ENCODE results near the gene CAPZB.
"Not testable (repeated sequence)": the region's sequence is repeated elsewhere in the genome, so short reads cannot be mapped to it uniquely, and the experiment has no call there.

The CAPZB gene

GRCh38 chr1:19509647-19510046 is 24.3 kb upstream of the CAPZB start:
- not testable (repeated sequence) for H3K27ac Mint-ChIP-seq; H3K9me3 Mint-ChIP-seq; DNase-seq; H3K4me3 Mint-ChIP-seq; H3K36me3 Mint-ChIP-seq (ENCODE audit: low read depth); H3K27me3 Mint-ChIP-seq
- H3K4me1 Mint-ChIP-seq (ENCODE audit: low read depth): peaks cover 32% of the 10 kb centered on the region

GRCh38 chr1:19507516-19507915 is 22.2 kb upstream of the CAPZB start:
- H3K27me3 Mint-ChIP-seq: no peaks in the 10 kb centered on the region
- H3K9me3 Mint-ChIP-seq: no peaks in the 10 kb centered on the region
- DNase-seq: no peak
- H3K36me3 Mint-ChIP-seq (ENCODE audit: low read depth): no peaks in the 10 kb centered on the region
- H3K4me1 Mint-ChIP-seq (ENCODE audit: low read depth): peaks cover 31% of the 10 kb centered on the region
- peak overlapping the region; percentile 33 for H3K27ac Mint-ChIP-seq
- H3K4me3 Mint-ChIP-seq: no peak overlapping the region

- no peaks in the 10 kb centered on the region for H3K27me3 Mint-ChIP-seq
Observed at GRCh38 chr1:19505693-19506457, 20.5 kb upstream of the CAPZB start.

GRCh38 chr1:19504796-19505692 is 19.7 kb upstream of the CAPZB start:
- Mint-ChIP-seq H3K36me3 (ENCODE audit: low read depth) (no peaks in the 10 kb centered on the region), H3K4me3 (no peak overlapping the region), H3K27me3 (no peaks in the 10 kb centered on the region), H3K4me1 (ENCODE audit: low read depth) (peaks cover 28% of the 10 kb centered on the region), H3K9me3 (no peaks in the 10 kb centered on the region), H3K27ac (no peak overlapping the region)
- no peak for DNase-seq

More at GRCh38 chr1:19505693-19506457, 20.5 kb upstream of the CAPZB start:
- Mint-ChIP-seq H3K4me3 (no peak overlapping the region), H3K36me3 (ENCODE audit: low read depth) (no peaks in the 10 kb centered on the region), H3K27ac (no peak overlapping the region), H3K9me3 (no peaks in the 10 kb centered on the region), H3K4me1 (ENCODE audit: low read depth) (peaks cover 28% of the 10 kb centered on the region)
- DNase-seq: no peak

- Mint-ChIP-seq H3K4me1 (ENCODE audit: low read depth) (peaks cover 18% of the 10 kb centered on the region), H3K27ac (peak overlapping the region; percentile 84)
- not testable (repeated sequence) for H3K36me3 Mint-ChIP-seq (ENCODE audit: low read depth); H3K4me3 Mint-ChIP-seq; DNase-seq; H3K9me3 Mint-ChIP-seq; H3K27me3 Mint-ChIP-seq
Observed at GRCh38 chr1:19502284-19502683, 16.9 kb upstream of the CAPZB start.

GRCh38 chr1:19499887-19500286 is 14.5 kb upstream of the CAPZB start:
- H3K4me1 Mint-ChIP-seq (ENCODE audit: low read depth): peaks cover 22% of the 10 kb centered on the region
- not testable (repeated sequence) for H3K27me3 Mint-ChIP-seq; H3K27ac Mint-ChIP-seq; H3K36me3 Mint-ChIP-seq (ENCODE audit: low read depth); DNase-seq; H3K4me3 Mint-ChIP-seq; H3K9me3 Mint-ChIP-seq

- H3K36me3 Mint-ChIP-seq (ENCODE audit: low read depth); DNase-seq; H3K27me3 Mint-ChIP-seq; H3K9me3 Mint-ChIP-seq; H3K4me3 Mint-ChIP-seq; H3K27ac Mint-ChIP-seq: not testable (repeated sequence)
- H3K4me1 Mint-ChIP-seq (ENCODE audit: low read depth): peaks cover 25% of the 10 kb centered on the region
Observed at GRCh38 chr1:19497443-19497842, 12.1 kb upstream of the CAPZB start.

GRCh38 chr1:19496527-19496874 is 11.2 kb upstream of the CAPZB start:
- H3K4me3 Mint-ChIP-seq: no peak overlapping the region
- no peaks in the 10 kb centered on the region for H3K27me3 Mint-ChIP-seq
- no peaks in the 10 kb centered on the region for H3K9me3 Mint-ChIP-seq
- no peaks in the 10 kb centered on the region for H3K36me3 Mint-ChIP-seq (ENCODE audit: low read depth)
- H3K4me1 Mint-ChIP-seq (ENCODE audit: low read depth): peaks cover 29% of the 10 kb centered on the region
- H3K27ac Mint-ChIP-seq: no peak overlapping the region
- no peak for DNase-seq

- peak overlapping the region; percentile 63 for H3K27ac Mint-ChIP-seq
- H3K36me3 Mint-ChIP-seq (ENCODE audit: low read depth): no peaks in the 10 kb centered on the region
- H3K4me1 Mint-ChIP-seq (ENCODE audit: low read depth): peaks cover 30% of the 10 kb centered on the region
Observed at GRCh38 chr1:19495799-19496526, 10.6 kb upstream of the CAPZB start.

GRCh38 chr1:19495000-19495656 is 9.8 kb upstream of the CAPZB start:
- peak overlapping the region; percentile 63 for H3K27ac Mint-ChIP-seq
- H3K4me3 Mint-ChIP-seq: no peak overlapping the region

More at GRCh38 chr1:19495799-19496526, 10.6 kb upstream of the CAPZB start:
- Mint-ChIP-seq H3K9me3 (no peaks in the 10 kb centered on the region), H3K27me3 (no peaks in the 10 kb centered on the region), H3K4me3 (no peak overlapping the region)
- no peak for DNase-seq

GRCh38 chr1:19493547-19493946 is 8.2 kb upstream of the CAPZB start:
- Mint-ChIP-seq H3K27ac (no peak overlapping the region), H3K36me3 (ENCODE audit: low read depth) (no peaks in the 10 kb centered on the region), H3K9me3 (no peaks in the 10 kb centered on the region), H3K4me3 (no peak overlapping the region), H3K27me3 (no peaks in the 10 kb centered on the region), H3K4me1 (ENCODE audit: low read depth) (peaks cover 33% of the 10 kb centered on the region)
- DNase-seq: no peak

More at GRCh38 chr1:19495000-19495656, 9.8 kb upstream of the CAPZB start:
- no peak for DNase-seq
- Mint-ChIP-seq H3K36me3 (ENCODE audit: low read depth) (no peaks in the 10 kb centered on the region), H3K27me3 (no peaks in the 10 kb centered on the region), H3K9me3 (no peaks in the 10 kb centered on the region), H3K4me1 (ENCODE audit: low read depth) (peaks cover 30% of the 10 kb centered on the region)

- no peak overlapping the region for H3K27ac Mint-ChIP-seq
- peaks cover 8% of the 10 kb centered on the region for H3K36me3 Mint-ChIP-seq (ENCODE audit: low read depth)
Observed at GRCh38 chr1:19489996-19490395, 4.7 kb upstream of the CAPZB start.

GRCh38 chr1:19488136-19488535 is 2.8 kb upstream of the CAPZB start:
- no peak for DNase-seq
- Mint-ChIP-seq H3K27me3 (no peaks in the 10 kb centered on the region), H3K27ac (peak overlapping the region; percentile 79), H3K36me3 (ENCODE audit: low read depth) (peaks cover 27% of the 10 kb centered on the region), H3K9me3 (no peaks in the 10 kb centered on the region), H3K4me1 (ENCODE audit: low read depth) (peaks cover 43% of the 10 kb centered on the region), H3K4me3 (no peak overlapping the region)

More at GRCh38 chr1:19489996-19490395, 4.7 kb upstream of the CAPZB start:
- H3K4me3 Mint-ChIP-seq: no peak overlapping the region
- no peaks in the 10 kb centered on the region for H3K27me3 Mint-ChIP-seq
- no peak for DNase-seq
- peaks cover 39% of the 10 kb centered on the region for H3K4me1 Mint-ChIP-seq (ENCODE audit: low read depth)
- H3K9me3 Mint-ChIP-seq: no peaks in the 10 kb centered on the region

- DNase-seq: no peak
- peak overlapping the region; percentile 95 for H3K4me3 Mint-ChIP-seq
- H3K9me3 Mint-ChIP-seq: no peaks in the 10 kb centered on the region
- no peaks in the 10 kb centered on the region for H3K27me3 Mint-ChIP-seq
- H3K27ac Mint-ChIP-seq: peak overlapping the region; percentile 96
- H3K36me3 Mint-ChIP-seq (ENCODE audit: low read depth): peaks cover 48% of the 10 kb centered on the region
- peaks cover 65% of the 10 kb centered on the region for H3K4me1 Mint-ChIP-seq (ENCODE audit: low read depth)
Observed at GRCh38 chr1:19484798-19485361, 459 bp downstream of the CAPZB start.

Data from activated T-cell treated with anti-CD3 and anti-CD28 coated beads, Interleukin-2, amount 50 U/mL, for 24 hours (primary cell).